Prostate gland (tissue), 2 donors: Measurements from ENCODE around the gene GINS2.

Experiments used
- CTCF ChIP-seq, 4 experiments: fragments of 200-600 bp in 2 of 4; fragments of 450-650 bp in 2 of 4; sonication (generic) in 2 of 4; IDR thresholded peaks; 1 replicate in 3 of 4; 2 replicates in 1 of 4; pipeline ENCODE4 v1.5.1; 2016 to 2019; ENCODE audit warnings: antibody characterized with exemption in 4 of 4, mild to moderate bottlenecking in 2 of 4, moderate library complexity in 2 of 4
- POLR2A ChIP-seq: fragments of 450-650 bp; IDR thresholded peaks from one replicate; pipeline ENCODE4 v1.6.1; 2016; ENCODE audit warnings: antibody characterized with exemption, mild to moderate bottlenecking

GRCh38 chr16:85627089-85627488 is 61.7 kb downstream of the GINS2 start:
- TF ChIP-seq POLR2A = no peak
- TF ChIP-seq CTCF (IDR thresholded peaks at IDR 0.05) = no peak
